Measurements from ENCODE around the gene RNASET2.

RNASET2 gene

GRCh38 chr6:166980738-166981137 is 24.4 kb upstream of the RNASET2 start:
- Mint-ChIP-seq H3K27ac (no peak overlapping the region), H3K4me1 (ENCODE audit: low read depth) (no peaks in the 10 kb centered on the region), H3K4me3 (no peak overlapping the region), H3K27me3 (no peaks in the 10 kb centered on the region), H3K36me3 (ENCODE audit: low read depth) (peaks cover 46% of the 10 kb centered on the region), H3K9me3 (no peaks in the 10 kb centered on the region)
- DNase-seq, result no peak

- H3K27ac Mint-ChIP-seq, result no peak overlapping the region
- no peaks in the 10 kb centered on the region for H3K27me3 Mint-ChIP-seq
- no peak overlapping the region for H3K4me3 Mint-ChIP-seq
- DNase-seq, result no peak
- no peaks in the 10 kb centered on the region for H3K9me3 Mint-ChIP-seq
- H3K4me1 Mint-ChIP-seq (ENCODE audit: low read depth), result peaks cover 7% of the 10 kb centered on the region
- H3K36me3 Mint-ChIP-seq (ENCODE audit: low read depth), result peaks cover 46% of the 10 kb centered on the region
Measured at GRCh38 chr6:166977621-166978525, 21.5 kb upstream of the RNASET2 start.

GRCh38 chr6:166976636-166977035 is 20.3 kb upstream of the RNASET2 start:
- no peak for DNase-seq
- peaks cover 8% of the 10 kb centered on the region for H3K4me1 Mint-ChIP-seq (ENCODE audit: low read depth)
- peaks cover 49% of the 10 kb centered on the region for H3K36me3 Mint-ChIP-seq (ENCODE audit: low read depth)
- H3K4me3 Mint-ChIP-seq, result no peak overlapping the region
- no peaks in the 10 kb centered on the region for H3K9me3 Mint-ChIP-seq
- H3K27ac Mint-ChIP-seq, result no peak overlapping the region
- no peaks in the 10 kb centered on the region for H3K27me3 Mint-ChIP-seq

- H3K36me3 Mint-ChIP-seq (ENCODE audit: low read depth), result peaks cover 52% of the 10 kb centered on the region
- no peak for DNase-seq
- no peak overlapping the region for H3K4me3 Mint-ChIP-seq
- peaks cover 3% of the 10 kb centered on the region for H3K9me3 Mint-ChIP-seq
- H3K27ac Mint-ChIP-seq, result no peak overlapping the region
- peaks cover 31% of the 10 kb centered on the region for H3K4me1 Mint-ChIP-seq (ENCODE audit: low read depth)
- H3K27me3 Mint-ChIP-seq, result no peaks in the 10 kb centered on the region
Measured at GRCh38 chr6:166972101-166972500, 15.8 kb upstream of the RNASET2 start.

GRCh38 chr6:166971271-166971670 is 14.9 kb upstream of the RNASET2 start:
- Mint-ChIP-seq H3K9me3 (peaks cover 9% of the 10 kb centered on the region), H3K4me1 (ENCODE audit: low read depth) (peaks cover 31% of the 10 kb centered on the region), H3K27me3 (no peaks in the 10 kb centered on the region), H3K4me3 (no peak overlapping the region), H3K27ac (no peak overlapping the region), H3K36me3 (ENCODE audit: low read depth) (peaks cover 53% of the 10 kb centered on the region)
- no peak for DNase-seq

- no peak overlapping the region for H3K4me3 Mint-ChIP-seq
- H3K27ac Mint-ChIP-seq, result no peak overlapping the region
Measured at GRCh38 chr6:166970776-166971175, 14.4 kb upstream of the RNASET2 start.

GRCh38 chr6:166970091-166970490 is 13.7 kb upstream of the RNASET2 start:
- Mint-ChIP-seq H3K9me3 (peaks cover 14% of the 10 kb centered on the region), H3K27me3 (no peaks in the 10 kb centered on the region), H3K4me3 (no peak overlapping the region), H3K36me3 (ENCODE audit: low read depth) (peaks cover 55% of the 10 kb centered on the region), H3K4me1 (ENCODE audit: low read depth) (peaks cover 31% of the 10 kb centered on the region), H3K27ac (no peak overlapping the region)
- DNase-seq, result no peak

More at GRCh38 chr6:166970776-166971175, 14.4 kb upstream of the RNASET2 start:
- Mint-ChIP-seq H3K4me1 (ENCODE audit: low read depth) (peaks cover 31% of the 10 kb centered on the region), H3K36me3 (ENCODE audit: low read depth) (peaks cover 55% of the 10 kb centered on the region), H3K27me3 (no peaks in the 10 kb centered on the region), H3K9me3 (peaks cover 14% of the 10 kb centered on the region)
- DNase-seq, result no peak

- peaks cover 19% of the 10 kb centered on the region for H3K9me3 Mint-ChIP-seq
- DNase-seq, result no peak
- H3K4me3 Mint-ChIP-seq, result no peak overlapping the region
- H3K36me3 Mint-ChIP-seq (ENCODE audit: low read depth), result peaks cover 52% of the 10 kb centered on the region
- peak overlapping the region; percentile 22 for H3K27ac Mint-ChIP-seq
- H3K4me1 Mint-ChIP-seq (ENCODE audit: low read depth), result peaks cover 31% of the 10 kb centered on the region
- no peaks in the 10 kb centered on the region for H3K27me3 Mint-ChIP-seq
Measured at GRCh38 chr6:166969390-166970002, 13.1 kb upstream of the RNASET2 start.

GRCh38 chr6:166966268-166966667 is 9.9 kb upstream of the RNASET2 start:
- H3K36me3 Mint-ChIP-seq (ENCODE audit: low read depth), result peaks cover 37% of the 10 kb centered on the region
- H3K27me3 Mint-ChIP-seq, result no peaks in the 10 kb centered on the region
- no peak overlapping the region for H3K4me3 Mint-ChIP-seq
- no peak overlapping the region for H3K27ac Mint-ChIP-seq
- H3K4me1 Mint-ChIP-seq (ENCODE audit: low read depth), result peaks cover 20% of the 10 kb centered on the region
- DNase-seq, result no peak
- H3K9me3 Mint-ChIP-seq, result peaks cover 29% of the 10 kb centered on the region

GRCh38 chr6:166960609-166960978 is 4.2 kb upstream of the RNASET2 start:
- Mint-ChIP-seq H3K36me3 (ENCODE audit: low read depth) (peaks cover 13% of the 10 kb centered on the region), H3K4me3 (no peak overlapping the region), H3K27ac (peak overlapping the region; percentile 96), H3K9me3 (peaks cover 16% of the 10 kb centered on the region), H3K27me3 (no peaks in the 10 kb centered on the region), H3K4me1 (ENCODE audit: low read depth) (peaks cover 41% of the 10 kb centered on the region)
- DNase-seq, result no peak

GRCh38 chr6:166959911-166960608 is 3.7 kb upstream of the RNASET2 start:
- peaks cover 17% of the 10 kb centered on the region for H3K36me3 Mint-ChIP-seq (ENCODE audit: low read depth)
- peaks cover 45% of the 10 kb centered on the region for H3K4me1 Mint-ChIP-seq (ENCODE audit: low read depth)
- DNase-seq, result no peak
- no peaks in the 10 kb centered on the region for H3K27me3 Mint-ChIP-seq
- no peak overlapping the region for H3K4me3 Mint-ChIP-seq
- peaks cover 15% of the 10 kb centered on the region for H3K9me3 Mint-ChIP-seq
- H3K27ac Mint-ChIP-seq, result peak overlapping the region; percentile 96

- H3K4me1 Mint-ChIP-seq (ENCODE audit: low read depth), result peaks cover 49% of the 10 kb centered on the region
- H3K36me3 Mint-ChIP-seq (ENCODE audit: low read depth), result peaks cover 18% of the 10 kb centered on the region
- DNase-seq, result no peak
- no peaks in the 10 kb centered on the region for H3K27me3 Mint-ChIP-seq
- peak overlapping the region; percentile 96 for H3K27ac Mint-ChIP-seq
- H3K9me3 Mint-ChIP-seq, result peaks cover 9% of the 10 kb centered on the region
- peak overlapping the region; percentile 90 for H3K4me3 Mint-ChIP-seq
Measured at GRCh38 chr6:166958926-166959861, 2.8 kb upstream of the RNASET2 start.

GRCh38 chr6:166957805-166958076 is 1.4 kb upstream of the RNASET2 start:
- peak overlapping the region; percentile 96 for H3K27ac Mint-ChIP-seq
- H3K4me3 Mint-ChIP-seq, result peak overlapping the region; percentile 90
- H3K27me3 Mint-ChIP-seq, result no peaks in the 10 kb centered on the region
- peaks cover 64% of the 10 kb centered on the region for H3K4me1 Mint-ChIP-seq (ENCODE audit: low read depth)
- H3K36me3 Mint-ChIP-seq (ENCODE audit: low read depth), result peaks cover 28% of the 10 kb centered on the region
- no peak for DNase-seq
- H3K9me3 Mint-ChIP-seq, result peaks cover 3% of the 10 kb centered on the region
